H9 (cell line): ENCODE measurements around the gene HDAC1. TPM values are rescaled to one million over a fixed set of nuclear protein-coding genes. Genes with fewer than 3 reads are reported as not detected.

Source experiments
- DNase-seq: peaks from one replicate; pipeline ENCODE4 v3.0.0-alpha.2; 2017
- H2AFZ ChIP-seq: one replicate; pipeline ENCODE4 v1.6.1; 2013; ENCODE audit warnings: mild to moderate bottlenecking, low read length, control low read depth, moderate library complexity
- H2AK5ac ChIP-seq: 2 replicates; pipeline ENCODE4 v1.6.1; 2013; ENCODE audit warnings: low read length, control low read depth, mixed read lengths; ENCODE audit not compliant: insufficient read length
- H2BK120ac ChIP-seq: one replicate; pipeline ENCODE4 v1.6.1; 2013; ENCODE audit warnings: low read depth, mild to moderate bottlenecking, low read length, control low read depth, inconsistent platforms; ENCODE audit not compliant: poor library complexity, severe bottlenecking
- H2BK12ac ChIP-seq: 2 replicates; pipeline ENCODE4 v1.6.1; 2013; ENCODE audit warnings: low read length, control low read depth, mixed read lengths, low read depth; ENCODE audit not compliant: insufficient read length
- H2BK15ac ChIP-seq: 2 replicates; pipeline ENCODE4 v1.6.1; 2013; ENCODE audit warnings: low read depth, low read length, control low read depth
- H2BK20ac ChIP-seq: one replicate; pipeline ENCODE4 v1.6.1; 2013; ENCODE audit warnings: low read depth, mild to moderate bottlenecking, low read length, control low read depth, inconsistent platforms; ENCODE audit not compliant: poor library complexity, severe bottlenecking
- H2BK5ac ChIP-seq: 2 replicates; pipeline ENCODE4 v1.6.1; 2013; ENCODE audit warnings: low read length, control low read depth, mixed read lengths; ENCODE audit not compliant: insufficient read length
- H3K14ac ChIP-seq: 2 replicates; pipeline ENCODE4 v1.6.1; 2013; ENCODE audit warnings: low read length, control low read depth; ENCODE audit not compliant: insufficient read depth
- H3K18ac ChIP-seq: 2 replicates; pipeline ENCODE4 v1.6.1; 2013; ENCODE audit warnings: low read depth, mild to moderate bottlenecking, mixed read lengths, low read length, control low read depth; ENCODE audit not compliant: insufficient read length
- H3K23ac ChIP-seq: 2 replicates; pipeline ENCODE4 v1.6.1; 2013; ENCODE audit warnings: low read length, control low read depth, mixed read lengths, low read depth; ENCODE audit not compliant: insufficient read length
- H3K23me2 ChIP-seq: 2 replicates; pipeline ENCODE4 v1.6.1; 2013; ENCODE audit warnings: low read depth, mild to moderate bottlenecking, mixed read lengths, low read length, control low read depth; ENCODE audit not compliant: insufficient read length, poor library complexity, severe bottlenecking
- H3K27ac ChIP-seq: 2 replicates; pipeline ENCODE4 v1.5.1; 2013; ENCODE audit warnings: low read length, control low read depth, mixed read lengths, low read depth; ENCODE audit not compliant: insufficient read length
- H3K27me3 ChIP-seq: 2 replicates; pipeline ENCODE4 v1.6.1; 2013; ENCODE audit warnings: low read length, control low read depth, inconsistent platforms; ENCODE audit not compliant: insufficient read depth
- H3K4ac ChIP-seq: 2 replicates; pipeline ENCODE4 v1.6.1; 2013; ENCODE audit warnings: low read depth, mild to moderate bottlenecking, control low read depth, inconsistent platforms, low read length, moderate library complexity
- H3K4me1 ChIP-seq: 2 replicates; pipeline ENCODE4 v1.6.1; 2013; ENCODE audit warnings: low read length, control low read depth, inconsistent platforms; ENCODE audit not compliant: insufficient read depth
- H3K4me2 ChIP-seq: 2 replicates; pipeline ENCODE4 v1.6.1; 2013; ENCODE audit warnings: low read length, control low read depth, mixed read lengths; ENCODE audit not compliant: insufficient read length, insufficient read depth
- H3K56ac ChIP-seq: 2 replicates; pipeline ENCODE4 v1.6.1; 2013; ENCODE audit warnings: low read depth, mild to moderate bottlenecking, mixed read lengths, low read length, control low read depth; ENCODE audit not compliant: insufficient read length
- H3K79me1 ChIP-seq: 2 replicates; pipeline ENCODE4 v1.6.1; 2013; ENCODE audit warnings: low read depth, mild to moderate bottlenecking, moderate library complexity, low read length, control low read depth, inconsistent platforms; ENCODE audit not compliant: insufficient read depth, poor library complexity, severe bottlenecking
- H3K79me2 ChIP-seq: 2 replicates; pipeline ENCODE4 v1.6.1; 2013; ENCODE audit warnings: low read length, control low read depth, inconsistent platforms; ENCODE audit not compliant: insufficient read depth
- H3K9ac ChIP-seq: 2 replicates; pipeline ENCODE4 v1.6.1; 2013; ENCODE audit warnings: low read length, control low read depth, mixed read lengths; ENCODE audit not compliant: insufficient read length; ENCODE audit errors: extremely low read depth
- H3K9me3 ChIP-seq: one replicate; pipeline ENCODE4 v1.6.1; 2013; ENCODE audit warnings: low read depth, low read length, inconsistent platforms; ENCODE audit not compliant: control insufficient read depth
- H3T11ph ChIP-seq: one replicate; pipeline ENCODE4 v1.6.1; 2013; ENCODE audit warnings: mild to moderate bottlenecking, low read length, control low read depth, inconsistent platforms
- H4K20me1 ChIP-seq: one replicate; pipeline ENCODE4 v1.6.1; 2013; ENCODE audit not compliant: control insufficient read depth, insufficient read length, insufficient read depth
- H4K5ac ChIP-seq: 2 replicates; pipeline ENCODE4 v1.6.1; 2013; ENCODE audit warnings: low read depth, mild to moderate bottlenecking, mixed read lengths, low read length, control low read depth; ENCODE audit not compliant: insufficient read length
- H4K8ac ChIP-seq: replicated peaks from 2 replicates; pipeline ENCODE4 v1.6.1; 2013; ENCODE audit warnings: low read length, control low read depth, mixed read lengths, low read depth; ENCODE audit not compliant: insufficient read length
- H4K91ac ChIP-seq: 2 replicates; pipeline ENCODE4 v1.6.1; 2013; ENCODE audit warnings: low read depth, mild to moderate bottlenecking, moderate library complexity, mixed read lengths, low read length, control low read depth; ENCODE audit not compliant: insufficient read length
- H3K27ac Mint-ChIP-seq, 3 experiments: 2 replicates in 2 of 3; 3 replicates in 1 of 3; pipeline ENCODE4 v1.8.0; 2020 to 2021; ENCODE audit warnings: mixed read lengths in 3 of 3, mild to moderate bottlenecking in 1 of 3, moderate library complexity in 1 of 3
- H3K27me3 Mint-ChIP-seq: 2 replicates; pipeline ENCODE4 v1.8.0; 2021; ENCODE audit warnings: low read depth, mild to moderate bottlenecking, moderate library complexity, mixed read lengths
- H3K36me3 Mint-ChIP-seq, 3 experiments: 2 replicates in 2 of 3; 3 replicates in 1 of 3; pipeline ENCODE4 v1.8.0; 2020 to 2021; ENCODE audit warnings: low read depth in 3 of 3, mixed read lengths in 3 of 3; ENCODE audit not compliant: insufficient read depth in 1 of 3
- H3K4me1 Mint-ChIP-seq, 2 experiments: 2 replicates each; pipeline ENCODE4 v1.8.0; 2020; ENCODE audit warnings: mixed read lengths in 2 of 2
- H3K4me3 Mint-ChIP-seq, 2 experiments: 2 replicates in 1 of 2; 3 replicates in 1 of 2; pipeline ENCODE4 v1.8.0; 2020 to 2021; ENCODE audit warnings: mild to moderate bottlenecking in 2 of 2, mixed read lengths in 2 of 2, moderate library complexity in 1 of 2
- H3K9me3 Mint-ChIP-seq, 2 experiments: 2 replicates in 1 of 2; 3 replicates in 1 of 2; pipeline ENCODE4 v1.8.0; 2020; ENCODE audit warnings: mild to moderate bottlenecking in 2 of 2, mixed read lengths in 2 of 2, moderate library complexity in 1 of 2
- WGBS: extraction: QIAGEN DNeasy Blood & Tissue Kit; methylation state at CpG from one replicate; pipeline ENCODE4 v1.1.7; 2013; ENCODE audit warnings: missing lambda C conversion rate, low lambda C conversion rate, mixed read lengths; ENCODE audit not compliant: insufficient read length; ENCODE audit errors: extremely low coverage; 5-methylcytosine and 5-hydroxymethylcytosine counted together
- total RNA-seq: library from RNA; stranded (reverse); gene quantifications from 2 replicates; pipeline ENCODE4 v1.2.1, GENCODE V29; 2021
- TF ChIP-seq, protein P1 (sequence below): fragments of 200-600 bp; sonication (generic); conservative IDR thresholded peaks from 3 replicates; pipeline ENCODE4 v1.8.0; 2021; ENCODE audit warnings: antibody characterized with exemption, mild to moderate bottlenecking

The HDAC1 gene
- total RNA-seq, 1 experiment from 2014 or later, result 162 TPM

DNA sequence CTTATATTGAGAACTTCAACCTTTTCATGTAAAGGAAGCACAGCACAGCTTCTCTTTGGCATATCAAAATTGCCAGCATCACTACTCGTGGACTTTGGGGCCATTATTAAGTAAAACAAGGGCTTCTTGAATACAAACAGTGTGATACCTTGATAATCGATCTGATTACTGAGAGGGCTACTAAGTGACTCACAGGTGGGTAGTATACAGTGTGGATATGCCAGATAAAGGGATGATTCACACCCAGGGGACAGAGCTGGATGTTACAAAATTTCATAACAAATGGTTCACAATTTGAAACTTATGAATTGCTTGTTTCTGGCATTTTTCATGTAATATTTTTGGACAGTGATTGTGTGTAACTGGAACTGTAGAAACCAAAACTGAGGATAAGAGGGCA, 15.4 kb downstream of the HDAC1 start:
- Mint-ChIP-seq H3K27ac (peak overlapping the region in 1 of 3 experiments; percentile 2; a peak in 1 of 7 replicates), H3K4me3 (no peak overlapping the region), H3K9me3 (peaks cover 2 to 6% of the 10 kb centered on the region in 2 experiments; a peak in 3 of 5 replicates), H3K27me3 (no peaks in the 10 kb centered on the region), H3K4me1 (peaks cover 3 to 6% of the 10 kb centered on the region in 2 experiments; a peak in 1 of 4 replicates), H3K36me3 (peaks cover 25 to 51% (median 38%) of the 10 kb centered on the region in 3 experiments)
- 0 out of 2 replicates have a peak, but pooled peaks cover 2% of the 10 kb centered on the region for H3K79me2 ChIP-seq
- H4K91ac ChIP-seq, result no peak overlapping the region
- no peak overlapping the region for H2BK120ac ChIP-seq
- H2BK5ac ChIP-seq, result no peak overlapping the region
- H3K23ac ChIP-seq, result no peak overlapping the region
- H4K8ac ChIP-seq, result no peak overlapping the region
- no peaks in the 10 kb centered on the region for H4K20me1 ChIP-seq
- H3K79me1 ChIP-seq, result peaks cover 6% of the 10 kb centered on the region
- H3K4ac ChIP-seq, result no peak overlapping the region
- H2BK20ac ChIP-seq, result no peak overlapping the region
- WGBS, result no CpG with 5 or more reads among the region's 2 CpGs
- no peak overlapping the region for H3K27ac ChIP-seq
- no peaks in the 10 kb centered on the region for H3K27me3 ChIP-seq
- H3T11ph ChIP-seq, result no peak overlapping the region
- DNase-seq, result no peak
- H3K4me2 ChIP-seq, result no peak overlapping the region
- H3K56ac ChIP-seq, result no peak overlapping the region
- no peak overlapping the region for H3K9ac ChIP-seq
- H2BK15ac ChIP-seq, result no peak overlapping the region
- H3K4me1 ChIP-seq, result no peaks in the 10 kb centered on the region
- no peak overlapping the region for H4K5ac ChIP-seq
- H3K18ac ChIP-seq, result no peak overlapping the region
- no peak overlapping the region for H2AK5ac ChIP-seq
- TF ChIP-seq, protein P1, sequence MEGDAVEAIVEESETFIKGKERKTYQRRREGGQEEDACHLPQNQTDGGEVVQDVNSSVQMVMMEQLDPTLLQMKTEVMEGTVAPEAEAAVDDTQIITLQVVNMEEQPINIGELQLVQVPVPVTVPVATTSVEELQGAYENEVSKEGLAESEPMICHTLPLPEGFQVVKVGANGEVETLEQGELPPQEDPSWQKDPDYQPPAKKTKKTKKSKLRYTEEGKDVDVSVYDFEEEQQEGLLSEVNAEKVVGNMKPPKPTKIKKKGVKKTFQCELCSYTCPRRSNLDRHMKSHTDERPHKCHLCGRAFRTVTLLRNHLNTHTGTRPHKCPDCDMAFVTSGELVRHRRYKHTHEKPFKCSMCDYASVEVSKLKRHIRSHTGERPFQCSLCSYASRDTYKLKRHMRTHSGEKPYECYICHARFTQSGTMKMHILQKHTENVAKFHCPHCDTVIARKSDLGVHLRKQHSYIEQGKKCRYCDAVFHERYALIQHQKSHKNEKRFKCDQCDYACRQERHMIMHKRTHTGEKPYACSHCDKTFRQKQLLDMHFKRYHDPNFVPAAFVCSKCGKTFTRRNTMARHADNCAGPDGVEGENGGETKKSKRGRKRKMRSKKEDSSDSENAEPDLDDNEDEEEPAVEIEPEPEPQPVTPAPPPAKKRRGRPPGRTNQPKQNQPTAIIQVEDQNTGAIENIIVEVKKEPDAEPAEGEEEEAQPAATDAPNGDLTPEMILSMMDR, result no peak
- H3K9me3 ChIP-seq, result no peaks in the 10 kb centered on the region
- no peak overlapping the region for H2BK12ac ChIP-seq
- H3K14ac ChIP-seq, result no peak overlapping the region
- H3K23me2 ChIP-seq, result no peaks in the 10 kb centered on the region
- H2AFZ ChIP-seq, result no peak overlapping the region
